ENCODE results near the gene HOATZ. TPM values are rescaled to one million over a fixed set of nuclear protein-coding genes. Genes with fewer than 3 reads are reported as not detected.

Gene HOATZ
- total RNA-seq, 1 donor from 2014 or later, result not detected

GRCh38 chr11:111535281-111535680 lies 20.7 kb downstream of the HOATZ start:
- Histone ChIP-seq H3K27ac (no peak overlapping the region), H3K4me3 (no peak overlapping the region), H3K4me1 (peaks cover 0 to 7% of the 10 kb centered on the region in 2 donors), H3K27me3 (no peaks in the 10 kb centered on the region), H3K9me3 (no peaks in the 10 kb centered on the region), H3K36me3 (no peaks in the 10 kb centered on the region)
- intact Hi-C loops (cut with DNase I), result no loop called here
- no peak for TF ChIP-seq CTCF (IDR thresholded peaks at IDR 0.05)
- no peak for DNase-seq (ENCODE audit: low spot score in 2 of 2)

GRCh38 chr11:111537336-111537860 lies 22.8 kb downstream of the HOATZ start:
- Histone ChIP-seq H3K36me3 (no peaks in the 10 kb centered on the region), H3K27ac (no peak overlapping the region), H3K4me3 (no peak overlapping the region), H3K4me1 (peaks cover 0 to 14% of the 10 kb centered on the region in 2 donors), H3K27me3 (no peaks in the 10 kb centered on the region), H3K9me3 (no peaks in the 10 kb centered on the region)
- no peak for TF ChIP-seq CTCF (IDR thresholded peaks at IDR 0.05)
- DNase-seq (ENCODE audit: low spot score in 2 of 2), result no peak
- intact Hi-C loops (cut with DNase I), result no loop called here

GRCh38 chr11:111538407-111539114 lies 24.0 kb downstream of the HOATZ start:
- Histone ChIP-seq H3K4me1 (peaks cover 0 to 14% of the 10 kb centered on the region in 2 donors), H3K9me3 (no peaks in the 10 kb centered on the region), H3K4me3 (no peak overlapping the region), H3K36me3 (no peaks in the 10 kb centered on the region), H3K27ac (no peak overlapping the region), H3K27me3 (no peaks in the 10 kb centered on the region)
- intact Hi-C loops (cut with DNase I), result no loop called here
- DNase-seq (ENCODE audit: low spot score in 2 of 2), result no peak
- no peak for TF ChIP-seq CTCF (IDR thresholded peaks at IDR 0.05)

GRCh38 chr11:111539426-111540113 lies 25.0 kb downstream of the HOATZ start:
- intact Hi-C loops (cut with DNase I), result no loop called here
- Histone ChIP-seq H3K4me3 (peak overlapping the region; percentile 71 to 83), H3K36me3 (peaks cover 0 to 7% of the 10 kb centered on the region in 2 donors), H3K9me3 (no peaks in the 10 kb centered on the region), H3K27ac (peak overlapping the region in 1 of 2 donors; percentile 93), H3K27me3 (no peaks in the 10 kb centered on the region), H3K4me1 (peaks cover 0 to 14% of the 10 kb centered on the region in 2 donors)
- no peak for DNase-seq (ENCODE audit: low spot score in 2 of 2)
- no peak for TF ChIP-seq CTCF (IDR thresholded peaks at IDR 0.05)

- Histone ChIP-seq H3K27ac (peak within 1 kb of the TSS; percentile 86 to 93), H3K36me3 (peaks cover 0 to 9% of the 10 kb centered on the region in 2 donors), H3K4me1 (peaks cover 0 to 14% of the 10 kb centered on the region in 2 donors), H3K27me3 (no peaks in the 10 kb centered on the region), H3K9me3 (no peaks in the 10 kb centered on the region), H3K4me3 (peak within 1 kb of the TSS; percentile 71 to 83)
- no peak for TF ChIP-seq CTCF (IDR thresholded peaks at IDR 0.05)
- intact Hi-C loops (cut with DNase I), result no loop called here
- DNase-seq (ENCODE audit: low spot score in 2 of 2), result peak in 1 of 2 donors; percentile 82
Observed at GRCh38 chr11:111540114-111540936, 25.7 kb downstream of the HOATZ start, which contains the start of gene LAYN. LAYN (plus strand) TSS chr11:111540720; CDS start chr11:111540844, 124 bp downstream.
